ENCODE data around the gene OR13J1.

The OR13J1 gene

DNA sequence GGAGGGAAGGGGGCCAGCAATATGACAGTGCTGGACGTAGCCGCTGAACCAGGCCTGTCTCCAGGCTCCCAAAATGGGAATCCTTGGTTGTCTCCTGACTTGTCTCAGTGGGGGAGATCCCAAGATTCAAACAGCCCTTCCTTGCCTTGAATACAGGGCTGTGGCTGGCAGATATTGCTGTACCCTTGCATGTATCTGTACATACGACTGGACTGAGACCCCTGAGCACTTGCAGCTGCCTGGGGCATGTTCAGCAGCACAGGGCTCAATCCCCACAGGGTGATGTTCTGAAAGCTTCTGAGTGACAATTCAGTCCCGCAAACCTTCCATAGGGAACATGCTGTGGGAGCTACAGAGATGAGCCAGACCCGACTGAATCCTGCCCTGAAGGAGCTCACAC, 13.3 kb downstream of the OR13J1 start:
- DNase-seq: no peak

DNA sequence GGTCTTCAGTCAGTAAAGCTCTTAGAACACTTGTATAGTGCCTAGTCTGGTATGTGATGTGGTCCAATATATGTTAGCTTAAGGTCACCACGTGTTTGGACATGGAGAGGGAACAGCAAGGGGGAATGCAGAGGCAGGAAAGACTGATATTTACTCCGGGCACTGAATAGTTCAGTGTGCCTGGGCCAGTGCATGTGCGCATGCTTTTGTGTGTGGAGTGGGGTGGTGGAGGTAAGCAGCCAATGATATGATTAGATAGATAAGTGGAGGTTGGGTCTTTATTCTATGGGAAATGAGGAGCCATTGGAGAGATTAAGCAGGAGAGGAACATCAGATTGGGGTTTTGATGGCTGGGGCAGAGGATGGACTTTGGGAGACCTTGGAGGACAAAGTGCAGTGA, 14.0 kb downstream of the OR13J1 start:
- no peak for DNase-seq

DNA sequence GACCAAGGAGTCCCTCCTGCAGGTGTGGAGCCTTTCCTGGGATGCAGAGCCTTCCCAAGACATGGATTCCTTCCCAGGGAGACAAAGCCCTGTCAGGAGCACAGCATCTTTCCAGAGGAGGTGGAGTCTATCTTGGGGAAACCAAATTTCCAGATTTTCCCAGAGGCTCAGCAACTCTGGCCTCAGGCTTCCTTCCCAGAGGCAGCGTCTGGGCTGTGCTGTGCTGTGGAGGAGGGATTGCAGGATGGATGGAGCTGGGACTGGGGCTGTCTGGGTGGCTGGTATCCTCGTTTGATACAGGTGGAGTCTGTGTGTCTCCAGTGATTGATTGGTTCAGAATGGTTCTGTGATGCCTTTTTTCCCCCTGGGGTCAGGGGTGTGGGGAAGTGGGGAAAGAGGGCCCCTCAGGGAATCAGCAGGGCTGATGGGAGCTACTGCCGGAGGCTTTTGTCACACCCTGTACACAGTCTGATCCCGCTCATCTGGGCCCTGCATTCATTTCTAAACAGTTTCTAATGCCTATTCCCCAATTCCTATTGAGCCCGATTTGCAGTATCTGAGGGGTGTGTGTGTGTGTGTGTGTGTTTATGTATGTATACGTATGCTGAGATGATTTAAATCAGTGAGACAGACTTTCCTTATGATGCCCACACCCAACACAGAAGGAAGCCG, 16.0 kb downstream of the OR13J1 start:
- DNase-seq: no peak

DNA sequence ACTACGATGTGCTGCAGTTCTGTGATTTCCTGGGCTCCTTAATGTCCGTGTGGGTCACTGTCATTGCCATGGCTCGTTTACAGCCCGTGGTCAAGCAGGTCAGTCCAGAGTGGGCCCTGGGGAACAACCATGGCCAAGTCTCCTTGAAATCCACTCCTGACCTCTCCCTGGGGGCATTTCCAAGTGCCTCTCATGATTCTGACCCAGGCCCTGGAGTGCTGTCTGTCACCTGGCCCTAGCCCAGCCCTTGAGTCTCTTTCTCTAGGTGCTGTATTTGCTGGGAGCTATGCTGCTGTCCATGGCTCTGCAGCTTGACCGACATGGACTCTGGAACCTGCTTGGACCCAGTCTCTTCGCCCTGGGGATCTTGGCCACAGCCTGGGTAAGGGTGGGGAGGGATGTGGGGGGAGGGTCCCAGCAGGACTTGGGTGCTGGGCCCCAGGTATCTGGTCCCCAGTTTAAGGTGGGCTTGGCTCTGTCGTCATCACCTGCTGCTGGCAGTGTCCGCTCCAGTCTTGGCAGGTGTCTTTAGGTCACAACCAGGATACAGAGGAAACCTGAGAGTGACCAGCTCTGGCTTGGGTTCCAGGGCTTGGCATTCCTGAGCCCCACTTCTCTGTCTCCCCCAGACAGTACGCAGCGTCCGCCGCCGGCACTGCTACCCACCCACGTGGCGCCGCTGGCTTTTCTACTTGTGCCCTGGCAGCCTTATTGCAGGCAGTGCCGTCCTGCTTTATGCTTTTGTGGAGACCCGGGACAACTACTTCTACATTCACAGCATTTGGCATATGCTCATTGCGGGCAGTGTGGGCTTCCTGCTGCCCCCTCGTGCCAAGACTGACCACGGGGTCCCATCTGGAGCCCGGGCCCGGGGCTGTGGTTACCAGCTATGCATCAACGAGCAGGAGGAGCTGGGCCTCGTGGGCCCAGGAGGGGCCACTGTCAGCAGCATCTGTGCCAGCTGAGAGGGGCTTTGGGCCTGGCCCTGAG, 17.0 kb downstream of the OR13J1 start:
- DNase-seq: no peak

DNA sequence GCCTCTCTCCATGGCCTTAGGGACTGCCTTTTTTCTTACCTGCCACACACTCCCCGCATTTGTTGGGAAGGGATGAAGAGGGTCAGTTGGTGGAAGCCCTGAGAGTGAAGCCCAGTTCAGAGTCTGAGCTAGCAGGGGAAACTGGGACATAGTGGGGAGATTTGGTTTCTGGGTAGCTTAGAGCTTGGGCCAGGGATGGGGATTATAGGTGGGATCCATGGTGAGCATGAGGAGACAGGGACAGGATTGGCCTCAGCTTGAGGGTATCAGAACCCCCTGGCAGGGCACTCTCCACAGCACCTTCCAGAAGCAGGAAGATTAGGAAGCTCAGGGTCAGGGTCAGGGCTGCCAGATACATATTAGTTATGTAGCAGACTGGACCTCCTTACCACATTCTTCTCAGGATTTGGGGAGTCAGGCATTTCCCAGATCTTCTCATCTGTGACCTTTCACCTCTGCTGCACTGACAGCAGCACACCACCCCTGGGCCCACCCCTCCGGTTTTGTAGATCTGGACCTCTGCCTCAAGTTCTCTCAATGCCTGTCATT, 17.9 kb downstream of the OR13J1 start:
- DNase-seq: no peak

- DNase-seq: no peak
Observed at GRCh38 chr9:35847792-35848572, 22.2 kb downstream of the OR13J1 start.

DNA sequence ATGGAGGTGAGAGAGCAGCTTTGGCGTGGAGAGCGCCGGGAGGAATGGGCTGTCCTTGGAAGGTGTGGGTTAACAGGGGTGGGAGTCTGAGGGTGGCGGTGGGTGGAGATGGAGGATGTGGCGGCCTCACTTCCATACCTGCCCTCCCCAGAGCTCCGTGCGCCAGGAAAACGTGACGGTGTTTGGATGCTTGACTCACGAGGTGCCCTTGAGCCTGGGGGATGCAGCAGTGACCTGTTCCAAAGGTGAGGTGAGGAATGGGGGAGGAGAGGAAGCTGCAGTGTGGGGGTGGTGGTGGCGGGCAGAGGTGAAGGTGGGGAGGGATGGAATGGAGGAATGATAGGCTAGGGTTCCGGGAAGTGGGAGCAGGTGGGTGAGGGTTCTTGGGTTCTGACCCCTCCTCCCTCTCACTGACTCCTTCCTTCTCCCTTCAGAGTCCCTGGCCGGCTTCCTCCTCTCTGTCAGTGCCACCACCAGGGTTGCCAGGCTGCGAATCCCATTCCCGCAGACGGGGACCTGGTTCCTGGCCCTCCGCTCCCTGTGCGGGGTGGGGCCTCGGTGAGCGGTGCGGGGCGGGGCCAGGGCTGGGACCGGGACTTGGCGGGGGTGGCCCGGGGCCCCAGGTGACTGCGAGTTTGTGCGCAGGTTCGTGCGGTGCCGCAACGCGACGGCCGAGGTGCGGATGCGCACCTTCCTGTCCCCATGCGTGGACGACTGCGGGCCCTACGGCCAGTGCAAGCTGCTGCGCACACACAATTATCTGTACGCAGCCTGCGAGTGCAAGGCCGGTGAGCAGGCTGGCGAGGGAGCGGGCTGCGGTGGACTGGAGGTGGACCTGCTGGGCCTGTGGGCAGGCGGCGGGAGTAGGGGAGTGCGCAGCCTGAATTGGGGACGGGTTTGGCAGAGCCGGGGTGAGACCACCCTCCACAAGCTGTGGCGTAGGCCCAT, 24.1 kb downstream of the OR13J1 start:
- DNase-seq: no peak

- no peak for DNase-seq
Observed at GRCh38 chr9:35844628-35845270, 25.5 kb downstream of the OR13J1 start.

GRCh38 chr9:35842795-35843194, 27.4 kb downstream of the OR13J1 start:
- no peak for DNase-seq

GRCh38 chr9:35842020-35842745, 28.0 kb downstream of the OR13J1 start:
- DNase-seq: no peak

DNA sequence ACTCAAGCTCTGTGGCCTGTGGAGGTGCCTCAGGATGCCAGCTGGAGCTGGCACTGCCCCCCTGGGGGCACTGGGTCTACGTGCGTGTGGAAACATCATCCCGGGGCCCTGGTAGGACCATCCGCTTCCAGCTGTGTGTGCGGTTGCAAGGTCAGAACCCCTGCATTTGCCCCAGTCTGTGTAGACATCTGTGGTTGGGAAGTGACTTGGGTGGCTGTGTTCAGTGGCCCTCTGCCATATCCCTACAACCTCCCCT, 28.6 kb downstream of the OR13J1 start:
- no peak for DNase-seq

DNA sequence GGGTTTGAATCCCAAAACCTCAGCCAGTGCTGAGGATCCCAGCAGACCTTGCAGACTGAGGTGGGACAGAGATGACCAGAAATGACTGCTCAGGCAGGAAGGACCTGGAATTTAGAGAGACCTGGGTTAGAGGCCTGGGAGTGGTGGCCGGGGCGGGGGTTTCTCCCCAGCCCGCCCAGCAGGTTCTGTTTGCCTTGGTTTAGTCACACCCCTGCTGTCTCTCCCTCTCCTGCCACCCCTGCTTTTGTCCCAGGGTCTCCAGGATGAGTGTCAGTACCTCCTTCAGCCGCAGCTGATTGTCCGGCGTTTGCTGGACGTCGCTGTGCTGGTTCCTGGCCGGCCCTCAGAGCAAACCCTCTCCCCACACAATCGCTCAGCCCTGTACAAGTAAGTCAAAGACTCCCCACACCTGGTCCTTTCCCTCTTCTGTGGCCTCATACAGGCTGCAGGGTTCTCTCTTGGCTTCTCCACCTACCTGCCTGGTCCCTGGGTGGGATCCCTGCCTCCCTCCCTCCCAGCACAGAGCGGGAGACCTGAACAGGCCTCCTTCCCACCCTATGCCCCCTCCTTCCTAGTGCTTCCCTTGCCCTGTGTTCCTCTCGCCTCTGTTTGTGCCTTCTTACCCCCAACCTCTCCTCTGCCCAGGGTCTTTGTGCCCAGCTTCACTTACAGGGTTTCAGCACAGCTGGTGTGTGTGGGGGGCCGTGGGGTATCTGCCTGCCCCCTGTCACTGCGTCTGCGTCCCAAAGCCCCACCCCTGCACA, 29.1 kb downstream of the OR13J1 start:
- DNase-seq: no peak

GRCh38 chr9:35839926-35840325, 30.3 kb downstream of the OR13J1 start:
- no peak for DNase-seq

DNA sequence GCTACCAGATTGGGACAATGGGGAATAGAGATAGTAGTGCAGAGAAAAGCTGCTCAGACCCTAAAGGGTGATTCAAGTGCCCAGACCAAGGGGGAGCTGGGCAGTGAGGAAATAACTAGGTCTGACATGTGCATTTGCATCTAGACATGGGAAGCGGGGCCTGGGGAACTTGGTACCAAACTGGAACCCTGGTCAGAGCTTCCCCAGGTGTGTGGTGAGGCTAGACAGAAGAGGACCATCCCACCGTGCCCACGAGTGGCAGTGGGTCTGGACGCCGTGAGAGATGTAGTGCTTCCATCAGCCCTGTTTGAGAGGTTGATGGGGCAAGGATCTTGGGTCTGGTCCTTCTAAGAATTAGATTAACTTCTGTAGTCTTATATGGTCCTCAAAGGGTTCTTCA, 33.6 kb downstream of the OR13J1 start:
- DNase-seq: no peak

- DNase-seq: no peak
Observed at GRCh38 chr9:35835766-35836165, 34.4 kb downstream of the OR13J1 start.

DNA sequence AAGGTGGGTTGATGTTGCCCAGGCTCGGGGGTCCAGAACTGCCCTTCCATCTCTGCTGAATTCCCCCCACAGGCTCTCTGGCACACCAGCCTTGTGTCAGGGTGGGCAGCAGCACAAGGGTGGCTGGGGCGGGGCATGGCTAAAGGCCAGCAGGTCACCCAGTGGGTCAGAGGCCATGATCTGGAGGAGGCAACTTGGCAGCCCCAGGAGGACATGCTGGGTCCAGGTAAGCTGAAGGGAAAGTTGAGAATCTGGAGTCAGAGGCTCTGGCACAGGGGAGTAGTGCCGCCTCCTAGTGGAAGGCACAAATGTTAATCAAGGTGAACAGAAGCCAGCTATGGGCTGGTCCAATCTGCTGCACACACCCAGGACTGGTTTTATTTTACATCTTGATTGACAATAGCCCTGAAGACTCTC, 35.0 kb downstream of the OR13J1 start:
- no peak for DNase-seq

- DNase-seq: no peak
Observed at GRCh38 chr9:35834260-35835215, 35.7 kb downstream of the OR13J1 start.

- no peak for DNase-seq
Observed at GRCh38 chr9:35832814-35833213, 37.4 kb downstream of the OR13J1 start.

- no peak for DNase-seq
Observed at GRCh38 chr9:35831040-35831439, 39.2 kb downstream of the OR13J1 start.
